Cardiac septum (tissue), 1 donor: ENCODE data around the gene PIGU. TPM values are rescaled to one million over a fixed set of nuclear protein-coding genes. Genes with fewer than 3 reads are reported as not detected.
"Not testable (repeated sequence)": the region's sequence is repeated elsewhere in the genome, so short reads cannot be mapped to it uniquely, and the experiment has no call there.

Experiments
- DNase-seq: peaks from one replicate; pipeline ENCODE4 v3.0.0-alpha.2; 2020; ENCODE audit warnings: low spot score
- intact Hi-C: fragments of 100-400 bp; cut with DNase I; formaldehyde crosslinking; loops from one replicate; pipeline ENCODE4 v1.14.0; 2022
- total RNA-seq: library from RNA; stranded (reverse); fragmentation: NEBNext Ultra II Directional; extraction: Animal tissue kit (Norgen Biotek cat#: 25700); gene quantifications from one replicate; pipeline ENCODE4 v1.2.1, GENCODE V29; 2021
- donor health status: DM: no; HTN: no; CAD: no.

The PIGU gene
- total RNA-seq, 1 donor from 2014 or later, result 11.0 TPM

DNA sequence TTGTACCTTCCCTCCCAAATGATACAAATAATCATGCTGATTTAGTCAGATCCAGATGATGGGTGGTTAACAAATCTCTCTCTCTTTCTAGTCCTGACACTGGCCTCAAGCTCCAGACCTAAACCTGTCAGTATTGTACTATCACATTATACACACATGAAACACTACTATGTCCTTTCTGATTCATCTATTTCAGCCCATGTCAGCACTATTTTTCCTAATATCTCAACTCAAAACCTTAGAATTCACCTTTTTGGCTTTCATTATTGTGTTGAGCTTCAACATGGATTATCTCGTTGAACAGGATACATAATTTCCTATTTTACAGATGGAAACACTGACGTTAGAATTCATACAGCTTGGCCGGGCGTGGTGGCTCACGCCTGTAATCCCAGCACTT, 3.5 kb downstream of the PIGU start:
- no peak for DNase-seq
- intact Hi-C loops, result no loop called here

GRCh38 chr20:34669094-34669493, 7.8 kb downstream of the PIGU start:
- no peak for DNase-seq
- intact Hi-C loops, result no loop called here

DNA sequence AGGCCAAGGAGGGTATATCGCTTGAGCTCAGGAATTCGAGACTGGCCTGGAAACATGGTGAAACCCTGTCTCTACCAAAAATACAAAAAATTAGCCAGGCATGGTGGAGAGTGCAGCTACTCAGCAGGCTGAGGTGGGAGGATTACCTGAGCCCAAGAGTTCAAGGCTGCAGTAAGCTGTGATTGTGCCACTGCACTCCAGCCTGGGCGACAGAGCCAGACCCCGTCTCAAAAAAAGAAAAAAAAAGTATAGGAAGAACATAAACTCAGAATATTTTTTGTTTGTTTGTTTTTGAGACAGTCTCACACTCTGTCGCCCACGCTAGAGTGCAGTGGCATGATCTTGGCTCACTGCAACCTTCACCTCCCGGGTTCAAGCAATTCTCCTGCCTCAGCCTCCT, 12.1 kb downstream of the PIGU start:
- intact Hi-C loops, DNase-seq: not testable (repeated sequence)

- intact Hi-C loops, result no loop called here
- no peak for DNase-seq
Measured at GRCh38 chr20:34663213-34663943, 13.5 kb downstream of the PIGU start.

DNA sequence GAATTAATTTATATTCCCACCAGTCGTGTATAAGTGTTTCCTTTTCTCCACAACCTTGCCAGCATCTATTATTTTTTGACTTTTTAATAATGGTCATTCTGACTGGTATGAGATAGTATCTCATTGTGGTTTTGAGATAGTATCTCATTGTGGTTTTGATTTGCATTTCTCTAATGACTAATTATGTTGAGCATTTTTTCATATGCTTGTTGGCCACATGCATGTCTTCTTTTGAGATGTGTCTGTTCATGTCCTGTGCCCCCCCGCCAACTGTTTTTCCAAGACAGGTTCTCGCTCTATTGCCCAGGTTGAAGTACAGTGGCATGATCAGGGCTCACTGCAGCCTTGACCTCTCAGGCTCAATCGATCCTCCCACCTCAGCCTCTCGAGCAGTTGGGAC, 15.1 kb downstream of the PIGU start:
- DNase-seq, intact Hi-C loops: not testable (repeated sequence)

- DNase-seq, intact Hi-C loops: not testable (repeated sequence)
Measured at GRCh38 chr20:34658654-34659053, 18.2 kb downstream of the PIGU start.

GRCh38 chr20:34654207-34654744, 22.6 kb downstream of the PIGU start:
- no peak for DNase-seq
- intact Hi-C loops, result no loop called here

GRCh38 chr20:34651200-34651599, 25.7 kb downstream of the PIGU start:
- intact Hi-C loops, result no loop called here
- no peak for DNase-seq

GRCh38 chr20:34647737-34648136, 29.2 kb downstream of the PIGU start:
- intact Hi-C loops, result no loop called here
- no peak for DNase-seq

DNA sequence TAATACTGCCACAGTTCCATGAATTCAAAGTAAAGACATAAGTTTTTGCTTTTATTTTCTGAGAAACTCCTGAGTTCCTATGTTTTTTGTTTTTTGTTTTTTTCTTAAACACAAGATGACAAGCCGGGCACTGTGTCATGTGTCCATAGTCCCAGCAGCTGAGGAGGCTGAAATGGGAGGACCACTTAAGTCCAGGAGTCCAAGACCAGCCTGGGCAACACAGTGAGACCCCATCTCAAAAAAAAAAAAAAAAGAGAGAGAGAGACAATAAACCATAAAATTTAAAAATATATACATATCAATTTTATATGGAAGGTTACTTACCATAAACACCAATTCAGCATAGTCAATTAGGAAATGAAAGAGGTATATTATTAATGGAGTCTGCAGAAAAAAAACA, 31.9 kb downstream of the PIGU start:
- no peak for DNase-seq
- intact Hi-C loops, result no loop called here

DNA sequence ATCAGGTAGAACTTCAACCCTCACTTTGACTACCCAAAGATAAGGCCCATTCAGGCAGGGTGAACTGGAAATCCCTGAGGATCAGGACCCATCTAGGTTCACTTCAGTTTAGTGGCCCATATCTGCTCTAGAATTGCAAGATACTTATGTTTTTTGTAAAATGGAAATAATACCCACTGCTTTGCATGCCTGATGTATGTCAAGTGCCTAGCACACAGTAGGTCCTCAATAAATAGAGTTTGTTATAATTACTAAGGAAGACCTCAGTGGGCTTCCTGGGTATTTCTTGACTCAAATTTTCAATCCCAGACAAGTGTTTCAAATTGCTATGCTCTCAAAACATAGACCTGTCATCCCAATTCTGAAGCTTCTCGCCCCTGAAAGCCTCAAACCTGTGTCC, 32.5 kb downstream of the PIGU start:
- DNase-seq, result no peak
- intact Hi-C loops, result no loop called here

DNA sequence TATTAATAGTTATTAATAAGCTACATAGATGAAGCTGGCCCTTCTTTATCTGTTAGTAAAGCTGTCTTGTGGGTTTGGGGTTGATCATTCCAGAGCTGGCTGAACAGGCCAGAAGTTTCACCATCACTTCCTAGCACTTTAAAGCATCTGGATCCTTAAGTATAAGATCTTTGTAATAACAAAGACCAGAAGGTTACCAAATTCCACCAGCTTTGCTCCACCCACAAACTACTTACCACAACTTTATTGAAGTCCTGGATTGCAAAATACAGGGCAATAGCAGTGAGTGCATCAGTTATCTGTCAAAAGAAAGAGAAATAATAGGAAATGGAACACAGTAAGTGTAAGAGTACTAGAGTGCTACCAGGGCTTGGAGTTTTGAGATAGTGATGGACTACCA, 33.0 kb downstream of the PIGU start:
- no peak for DNase-seq
- intact Hi-C loops, result no loop called here

GRCh38 chr20:34642009-34642408, 34.9 kb downstream of the PIGU start:
- intact Hi-C loops, result no loop called here
- no peak for DNase-seq

DNA sequence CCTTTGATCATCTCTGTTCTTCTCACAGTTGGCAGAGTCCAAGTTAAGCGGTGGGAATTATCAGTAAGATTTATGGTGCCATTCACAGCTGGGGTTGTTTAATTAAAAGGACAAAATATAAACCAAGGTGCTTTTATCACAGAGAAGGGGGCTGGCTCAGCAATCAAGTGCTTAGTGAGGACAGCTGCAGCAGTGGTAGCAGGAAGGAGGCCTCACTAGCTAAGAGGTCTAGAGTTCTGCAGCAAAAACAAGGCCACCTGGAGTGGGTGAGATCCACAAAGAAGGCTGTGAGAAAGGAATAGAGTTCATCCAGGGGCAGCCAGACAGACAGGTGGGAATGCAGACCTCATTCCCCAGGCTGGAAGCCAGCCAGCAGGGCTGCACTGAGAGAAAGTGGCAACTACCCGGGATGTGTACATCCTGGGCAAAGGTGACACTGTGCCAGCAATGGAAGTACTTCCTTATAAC, 37.1 kb downstream of the PIGU start:
- DNase-seq, result no peak
- intact Hi-C loops, result no loop called here

- intact Hi-C loops, result no loop called here
- no peak for DNase-seq
Measured at GRCh38 chr20:34638532-34638931, 38.4 kb downstream of the PIGU start.

- intact Hi-C loops, result no loop called here
- no peak for DNase-seq
Measured at GRCh38 chr20:34638039-34638292, 38.9 kb downstream of the PIGU start.

DNA sequence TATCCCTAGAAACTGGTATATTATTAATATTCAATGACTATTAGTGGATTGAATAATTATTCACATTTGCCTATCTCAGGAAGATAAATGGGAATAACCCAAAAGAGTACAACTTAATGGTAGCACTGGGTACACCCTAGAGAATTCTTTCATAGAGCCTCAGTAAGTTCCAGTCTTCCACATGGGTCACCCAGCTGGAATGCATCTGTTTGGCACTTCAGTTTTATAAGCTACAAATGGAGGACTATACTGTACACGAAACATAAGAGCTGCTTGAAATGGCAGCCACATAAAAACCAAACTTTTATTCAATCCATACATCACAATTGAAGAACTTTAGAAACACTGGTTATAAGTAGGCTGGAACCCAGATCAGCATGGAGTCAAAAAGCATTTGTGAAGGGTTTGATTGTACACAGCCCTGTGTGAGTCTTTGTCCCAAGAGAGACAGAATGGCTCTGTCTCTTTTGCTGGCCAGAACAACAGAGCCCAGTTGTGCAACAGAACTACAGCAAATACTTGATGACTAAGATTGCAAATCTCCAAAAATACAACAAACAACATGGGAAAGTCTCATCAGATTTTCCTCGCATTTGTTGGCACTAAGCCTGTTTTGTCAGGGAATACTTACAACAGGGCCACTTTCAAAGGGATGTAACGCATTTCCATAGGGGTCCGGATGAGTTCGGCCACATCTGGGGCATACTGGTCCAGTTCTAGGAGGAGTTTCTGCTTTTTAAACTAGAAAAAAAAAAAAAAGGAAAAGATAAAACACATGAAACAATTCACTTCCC, 39.5 kb downstream of the PIGU start:
- DNase-seq, result no peak
- intact Hi-C loops, result no loop called here

DNA sequence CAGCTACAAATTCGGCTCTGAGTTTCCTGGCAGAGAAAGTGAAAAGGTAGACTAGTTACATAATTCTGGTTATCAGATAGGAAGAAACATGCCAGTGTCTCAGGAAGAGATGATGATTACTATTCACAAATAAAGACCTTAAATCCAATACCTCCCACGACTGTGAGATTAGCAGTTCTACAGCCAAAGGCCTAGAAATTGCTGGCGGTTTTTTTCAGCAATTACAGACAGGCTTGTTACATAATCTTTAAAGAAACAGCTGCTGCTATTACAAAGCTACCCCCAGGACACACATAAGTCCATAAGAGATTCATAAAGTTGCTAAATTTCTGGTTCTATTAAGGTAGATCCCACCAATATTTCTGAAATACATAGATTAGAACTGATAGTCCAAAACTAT, 40.2 kb downstream of the PIGU start:
- DNase-seq, result no peak

DNA sequence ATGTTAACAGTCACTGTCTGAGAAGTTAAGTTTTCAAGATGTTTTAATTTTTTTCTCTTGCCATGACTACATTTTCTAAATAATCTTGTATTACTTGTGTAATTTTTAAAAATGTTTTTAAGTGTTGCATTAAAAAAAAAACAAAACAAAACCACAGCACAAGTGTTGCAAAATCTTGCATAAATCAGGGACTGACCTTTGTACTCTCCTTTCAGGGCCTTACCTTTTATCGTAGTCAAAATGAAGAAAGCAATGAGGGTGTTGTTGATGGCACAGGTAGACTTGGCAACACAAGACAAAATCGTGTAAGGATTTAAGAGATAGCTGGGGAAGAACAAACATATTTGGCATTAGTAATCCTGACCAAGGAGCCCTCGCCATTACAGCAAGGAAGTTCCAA, 42.5 kb downstream of the PIGU start:
- intact Hi-C loops, result no loop called here
- DNase-seq, result no peak

More for the DNA sequence above, 40.2 kb downstream of the PIGU start:
- intact Hi-C loops, result no loop called here

- intact Hi-C loops, result no loop called here
- no peak for DNase-seq
Measured at GRCh38 chr20:34632870-34633452, 43.9 kb downstream of the PIGU start.

- intact Hi-C loops, result no loop called here
- DNase-seq, result no peak
Measured at GRCh38 chr20:34629904-34630303, 47.0 kb downstream of the PIGU start.
